Neural progenitor cell (in vitro differentiated cells): ENCODE data around the gene SIRT5. TPM values are rescaled to one million over a fixed set of nuclear protein-coding genes. Genes with fewer than 3 reads are reported as not detected.

Source experiments
- DNase-seq: peaks from one replicate; pipeline ENCODE4 v3.0.0-alpha.2; 2016; ENCODE audit warnings: low spot score
- H2AFZ ChIP-seq: fragments of 200-600 bp; sonication (generic); replicated peaks from 2 replicates; pipeline ENCODE4 v1.6.1; 2016; ENCODE audit warnings: antibody characterized with exemption
- H3F3A ChIP-seq: fragments of 200-600 bp; sonication (generic); 2 replicates; pipeline ENCODE4 v1.6.1; 2016; ENCODE audit warnings: antibody characterized with exemption, low read depth
- H3K27ac ChIP-seq: fragments of 200-600 bp; sonication (generic); 2 replicates; pipeline ENCODE4 v1.5.1; 2016; ENCODE audit warnings: mild to moderate bottlenecking
- H3K27me3 ChIP-seq: fragments of 200-600 bp; sonication (generic); 2 replicates; pipeline ENCODE4 v1.6.1; 2016; ENCODE audit warnings: mild to moderate bottlenecking, moderate library complexity
- H3K36me3 ChIP-seq: fragments of 200-600 bp; sonication (generic); 2 replicates; pipeline ENCODE4 v1.5.1; 2016
- H3K4me1 ChIP-seq: fragments of 200-600 bp; sonication (generic); 2 replicates; pipeline ENCODE4 v1.6.1; 2016; ENCODE audit warnings: mixed run types
- H3K4me2 ChIP-seq: fragments of 200-600 bp; sonication (generic); 2 replicates; pipeline ENCODE4 v1.6.1; 2016
- H3K4me3 ChIP-seq: fragments of 200-600 bp; sonication (generic); 2 replicates; pipeline ENCODE4 v1.5.1; 2016
- H3K79me2 ChIP-seq: fragments of 200-600 bp; sonication (generic); 2 replicates; pipeline ENCODE4 v1.6.1; 2016; ENCODE audit warnings: low read depth
- H3K9ac ChIP-seq: fragments of 200-600 bp; sonication (generic); 2 replicates; pipeline ENCODE4 v1.6.1; 2016
- H3K9me3 ChIP-seq: fragments of 200-600 bp; sonication (generic); 2 replicates; pipeline ENCODE4 v1.5.1; 2016; ENCODE audit warnings: low read depth
- H4K20me1 ChIP-seq: fragments of 200-600 bp; sonication (generic); 2 replicates; pipeline ENCODE4 v1.6.1; 2016; ENCODE audit warnings: low read depth
- H3K27ac Mint-ChIP-seq: 3 replicates; pipeline ENCODE4 v1.8.0; 2021; ENCODE audit warnings: mixed read lengths
- H3K27me3 Mint-ChIP-seq: 2 replicates; pipeline ENCODE4 v1.8.0; 2022; ENCODE audit warnings: low read depth, mild to moderate bottlenecking, inconsistent platforms, moderate library complexity, mixed read lengths; ENCODE audit not compliant: insufficient read depth
- H3K36me3 Mint-ChIP-seq: 3 replicates; pipeline ENCODE4 v1.8.0; 2021; ENCODE audit warnings: mixed read lengths
- H3K4me1 Mint-ChIP-seq: 3 replicates; pipeline ENCODE4 v1.8.0; 2021; ENCODE audit warnings: mixed read lengths
- H3K4me3 Mint-ChIP-seq: 3 replicates; pipeline ENCODE4 v1.8.0; 2021; ENCODE audit warnings: mild to moderate bottlenecking, moderate library complexity, mixed read lengths
- H3K9me3 Mint-ChIP-seq: 3 replicates; pipeline ENCODE4 v1.8.0; 2020; ENCODE audit warnings: mixed read lengths
- EZH2 ChIP-seq: fragments of 200-600 bp; sonication (generic); IDR thresholded peaks from 2 replicates; pipeline ENCODE4 v1.6.1; 2017; ENCODE audit warnings: antibody characterized with exemption, mild to moderate bottlenecking, moderate library complexity
- EZH2phosphoT487 ChIP-seq: fragments of 200-600 bp; sonication (generic); IDR thresholded peaks from 2 replicates; pipeline ENCODE4 v1.6.1; 2017; ENCODE audit warnings: antibody characterized with exemption
- total RNA-seq: library from RNA; depleted of rRNA; stranded (reverse); fragments of >200 nt; gene quantifications from 2 replicates; pipeline ENCODE4 v1.2.3, GENCODE V29; 2015; ENCODE audit warnings: low replicate concordance
- TF ChIP-seq, protein P1 (sequence below): fragments of 200-600 bp; sonication (generic); IDR thresholded peaks from 2 replicates; pipeline ENCODE4 v1.5.1; 2017; ENCODE audit warnings: antibody characterized with exemption, mild to moderate bottlenecking

The SIRT5 gene
- total RNA-seq, 1 donor from 2014 or later, result 18.2 TPM

- Mint-ChIP-seq H3K9me3 (no peaks in the 10 kb centered on the region), H3K4me1 (peaks cover 10% of the 10 kb centered on the region), H3K4me3 (no peak overlapping the region), H3K27ac (no peak overlapping the region), H3K36me3 (no peaks in the 10 kb centered on the region), H3K27me3 (peaks cover 4% of the 10 kb centered on the region)
- no peak for DNase-seq
- Histone ChIP-seq H3K27ac (no peak overlapping the region), H3K36me3 (no peaks in the 10 kb centered on the region), H3K9ac (no peak overlapping the region), H3F3A (peaks cover 2% of the 10 kb centered on the region), H3K4me3 (no peak overlapping the region), H3K4me2 (no peak overlapping the region), H3K4me1 (no peaks in the 10 kb centered on the region), H4K20me1 (no peaks in the 10 kb centered on the region), H2AFZ (no peak overlapping the region), H3K27me3 (no peaks in the 10 kb centered on the region), H3K79me2 (no peaks in the 10 kb centered on the region), H3K9me3 (no peaks in the 10 kb centered on the region)
- TF ChIP-seq, protein P1, sequence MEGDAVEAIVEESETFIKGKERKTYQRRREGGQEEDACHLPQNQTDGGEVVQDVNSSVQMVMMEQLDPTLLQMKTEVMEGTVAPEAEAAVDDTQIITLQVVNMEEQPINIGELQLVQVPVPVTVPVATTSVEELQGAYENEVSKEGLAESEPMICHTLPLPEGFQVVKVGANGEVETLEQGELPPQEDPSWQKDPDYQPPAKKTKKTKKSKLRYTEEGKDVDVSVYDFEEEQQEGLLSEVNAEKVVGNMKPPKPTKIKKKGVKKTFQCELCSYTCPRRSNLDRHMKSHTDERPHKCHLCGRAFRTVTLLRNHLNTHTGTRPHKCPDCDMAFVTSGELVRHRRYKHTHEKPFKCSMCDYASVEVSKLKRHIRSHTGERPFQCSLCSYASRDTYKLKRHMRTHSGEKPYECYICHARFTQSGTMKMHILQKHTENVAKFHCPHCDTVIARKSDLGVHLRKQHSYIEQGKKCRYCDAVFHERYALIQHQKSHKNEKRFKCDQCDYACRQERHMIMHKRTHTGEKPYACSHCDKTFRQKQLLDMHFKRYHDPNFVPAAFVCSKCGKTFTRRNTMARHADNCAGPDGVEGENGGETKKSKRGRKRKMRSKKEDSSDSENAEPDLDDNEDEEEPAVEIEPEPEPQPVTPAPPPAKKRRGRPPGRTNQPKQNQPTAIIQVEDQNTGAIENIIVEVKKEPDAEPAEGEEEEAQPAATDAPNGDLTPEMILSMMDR, result no peak
- TF ChIP-seq EZH2 (no peak), EZH2phosphoT487 (no peak)
Observed at GRCh38 chr6:13565921-13566320, 8.5 kb upstream of the SIRT5 start.

DNA sequence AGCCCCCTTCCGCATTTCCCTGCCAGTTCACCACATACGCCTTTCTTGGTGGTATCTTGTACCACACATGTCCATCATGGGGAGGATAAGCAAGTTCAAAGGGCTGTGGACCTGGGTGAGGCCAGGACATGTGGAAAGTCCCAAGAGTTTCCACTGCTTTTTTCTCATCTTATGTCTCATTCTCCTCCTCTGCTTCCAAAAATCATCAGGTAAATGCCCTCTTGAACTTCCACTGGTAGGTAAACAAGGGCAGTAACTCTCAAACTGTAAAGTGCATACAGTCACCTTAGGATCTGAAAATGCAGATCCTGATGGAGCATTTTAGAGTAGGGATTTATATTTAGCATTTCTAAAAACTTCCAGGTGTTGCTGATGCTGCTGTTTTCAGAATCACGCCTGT, 7.9 kb upstream of the SIRT5 start:
- H4K20me1 ChIP-seq, result no peaks in the 10 kb centered on the region
- H3K27me3 ChIP-seq, result no peaks in the 10 kb centered on the region
- no peaks in the 10 kb centered on the region for H3K36me3 ChIP-seq
- no peak overlapping the region for H3K4me2 ChIP-seq
- H3K4me3 ChIP-seq, result no peak overlapping the region
- no peak for DNase-seq
- H3K79me2 ChIP-seq, result no peaks in the 10 kb centered on the region
- Mint-ChIP-seq H3K27me3 (peaks cover 6% of the 10 kb centered on the region), H3K27ac (no peak overlapping the region), H3K36me3 (no peaks in the 10 kb centered on the region), H3K4me1 (peaks cover 6% of the 10 kb centered on the region), H3K9me3 (no peaks in the 10 kb centered on the region), H3K4me3 (no peak overlapping the region)
- TF ChIP-seq, protein P1, result no peak
- no peak for TF ChIP-seq EZH2
- no peak for TF ChIP-seq EZH2phosphoT487
- no peaks in the 10 kb centered on the region for H3K9me3 ChIP-seq
- no peak overlapping the region for H3K9ac ChIP-seq
- no peak overlapping the region for H2AFZ ChIP-seq
- H3F3A ChIP-seq, result no peaks in the 10 kb centered on the region
- H3K27ac ChIP-seq, result no peak overlapping the region
- H3K4me1 ChIP-seq, result no peaks in the 10 kb centered on the region

GRCh38 chr6:13568970-13569369, 5.4 kb upstream of the SIRT5 start:
- no peak for DNase-seq
- no peaks in the 10 kb centered on the region for H3K36me3 ChIP-seq

More at GRCh38 chr6:13568970-13569369, 5.4 kb upstream of the SIRT5 start:
- Histone ChIP-seq H3K4me3 (no peak overlapping the region), H3F3A (peaks cover 18% of the 10 kb centered on the region), H3K27me3 (no peaks in the 10 kb centered on the region), H3K27ac (no peak overlapping the region), H3K4me1 (peaks cover 17% of the 10 kb centered on the region), H3K4me2 (no peak overlapping the region), H3K9ac (no peak overlapping the region), H4K20me1 (no peaks in the 10 kb centered on the region), H3K79me2 (no peaks in the 10 kb centered on the region), H3K9me3 (no peaks in the 10 kb centered on the region), H2AFZ (no peak overlapping the region)
- TF ChIP-seq, protein P1, result no peak
- no peak for TF ChIP-seq EZH2
- TF ChIP-seq EZH2phosphoT487, result no peak
- Mint-ChIP-seq H3K4me3 (no peak overlapping the region), H3K36me3 (no peaks in the 10 kb centered on the region), H3K9me3 (no peaks in the 10 kb centered on the region), H3K4me1 (peaks cover 17% of the 10 kb centered on the region), H3K27ac (no peak overlapping the region), H3K27me3 (peaks cover 6% of the 10 kb centered on the region)
